SKM-1 (cell line): ENCODE results near the gene FNDC3B.

Source experiments
- DNase-seq: peaks from one replicate; lab custom pipeline; 2025; ENCODE audit not compliant: unreplicated experiment; lab: John Stamatoyannopoulos, UW

Gene FNDC3B

GRCh38 chr3:172300862-172301261 is 261.5 kb downstream of the FNDC3B start:
- no peak for DNase-seq

DNA sequence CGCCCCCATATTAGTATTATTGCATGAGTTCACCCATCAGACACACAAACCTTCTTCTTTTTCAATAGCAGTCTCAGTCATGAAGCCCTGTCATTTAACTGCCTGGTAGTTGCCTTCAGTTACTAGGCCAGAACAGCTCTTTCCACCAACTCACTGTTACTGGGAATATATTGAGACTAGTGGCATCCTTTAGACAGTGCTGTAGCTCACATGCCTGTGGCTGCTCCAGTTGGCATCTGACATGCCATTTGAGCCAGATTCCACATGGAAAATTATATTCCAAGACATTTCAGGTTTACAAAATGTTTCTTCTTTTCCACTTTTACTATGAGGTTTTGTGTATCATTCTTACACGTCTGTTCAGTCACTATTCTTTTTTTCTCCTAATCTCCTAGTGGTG is 262.8 kb downstream of the FNDC3B start:
- DNase-seq = no peak

- DNase-seq = no peak
Observed at GRCh38 chr3:172303181-172303580, 263.8 kb downstream of the FNDC3B start.

DNA sequence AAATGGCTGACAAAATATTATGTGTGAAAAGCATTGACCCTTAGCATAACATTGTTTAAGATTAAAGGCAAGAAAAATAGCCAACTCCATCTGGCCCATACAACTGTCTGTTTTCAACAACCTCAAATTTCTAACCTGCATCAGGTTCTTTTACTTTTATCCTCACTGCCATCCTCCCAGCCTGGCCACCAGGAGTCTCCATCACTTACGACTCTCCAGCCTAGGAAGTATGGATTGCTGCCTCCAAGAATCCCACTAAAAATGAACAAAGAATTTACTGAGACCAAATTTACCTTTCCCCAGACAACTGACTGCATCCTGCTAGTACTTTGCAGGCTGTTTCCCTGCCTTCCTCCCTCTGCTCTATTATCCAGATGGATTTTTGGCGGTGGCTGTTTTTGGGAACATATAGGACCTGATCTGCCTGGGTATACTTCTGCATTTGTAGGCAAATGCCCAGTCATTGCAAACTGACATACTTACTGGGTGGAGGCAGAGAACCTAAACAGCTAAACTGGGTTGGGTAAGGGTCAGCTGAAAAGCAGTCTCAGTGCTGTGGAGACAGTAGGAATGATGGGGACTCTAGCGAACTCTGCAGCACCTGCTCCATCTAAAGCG is 264.7 kb downstream of the FNDC3B start:
- no peak for DNase-seq

DNA sequence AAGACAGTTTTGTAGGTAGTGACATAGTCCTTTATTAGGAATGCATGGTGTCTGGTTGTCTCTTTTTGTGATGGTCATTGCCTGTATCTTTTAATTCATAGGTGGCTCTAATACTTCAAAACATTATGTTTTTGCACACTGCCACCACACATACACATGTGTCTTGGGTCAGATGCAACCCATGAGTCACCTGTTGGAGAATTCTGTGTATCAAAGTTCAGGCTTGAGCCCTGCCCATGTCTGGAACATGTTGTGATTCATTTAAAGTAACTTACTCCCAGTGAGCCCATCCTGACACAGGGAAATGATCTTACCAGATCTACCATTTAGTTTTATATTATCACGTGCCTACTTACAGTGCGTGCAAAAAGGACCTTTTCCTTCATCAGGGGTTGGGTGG is 266.2 kb downstream of the FNDC3B start:
- no peak for DNase-seq

- no peak for DNase-seq
Observed at GRCh38 chr3:172305974-172306373, 266.6 kb downstream of the FNDC3B start.

GRCh38 chr3:172307141-172307560 is 267.8 kb downstream of the FNDC3B start:
- DNase-seq = no peak

- no peak for DNase-seq
Observed at GRCh38 chr3:172309059-172309458, 269.7 kb downstream of the FNDC3B start.

DNA sequence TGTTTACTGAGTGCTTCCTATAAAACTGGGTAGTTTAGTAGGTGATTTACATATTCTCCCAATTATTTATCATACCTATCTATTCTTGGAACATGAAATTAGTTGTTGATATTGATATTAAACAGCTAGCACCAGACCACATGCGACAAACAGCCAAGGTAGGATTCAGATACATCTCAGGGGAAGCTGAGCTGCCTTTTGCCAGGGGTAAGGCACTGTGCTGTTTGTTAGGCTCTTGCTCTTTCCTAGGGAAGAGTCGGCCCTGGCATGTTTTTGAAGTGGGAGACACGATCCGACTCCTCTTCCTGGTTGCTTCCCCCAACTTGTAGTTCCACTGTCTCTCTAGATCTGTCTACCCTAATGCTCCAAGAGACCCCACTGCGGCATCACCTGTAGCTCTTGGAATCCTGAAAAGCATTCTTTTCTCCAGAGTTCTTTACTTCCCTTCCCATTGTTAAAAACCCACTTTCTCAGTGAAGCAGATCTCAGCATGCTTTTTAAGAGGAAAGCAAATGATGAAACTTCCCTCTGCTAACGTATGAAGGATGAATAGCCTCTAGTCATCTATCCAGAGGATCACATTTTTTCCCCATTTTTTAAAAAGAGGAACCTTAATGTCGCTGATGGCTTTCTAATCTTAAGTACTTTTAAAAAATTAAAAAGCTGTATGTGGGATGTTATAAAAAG is 270.5 kb downstream of the FNDC3B start:
- DNase-seq = no peak

DNA sequence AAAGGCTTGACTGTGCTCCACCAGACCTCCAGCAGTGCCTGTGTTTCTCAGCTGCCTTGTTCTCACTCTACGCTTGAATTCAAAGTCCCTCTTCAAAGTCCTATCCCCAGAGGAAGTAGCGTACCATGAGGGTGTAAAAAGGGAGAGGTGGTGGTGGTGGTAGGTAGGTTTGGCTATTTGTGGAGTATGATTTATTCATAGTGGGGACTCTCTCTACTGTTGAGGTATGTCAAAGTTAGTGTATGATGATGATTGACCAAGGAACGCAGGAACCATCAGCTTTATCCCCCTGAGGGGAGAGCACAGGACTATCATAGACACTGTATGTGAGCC is 271.0 kb downstream of the FNDC3B start:
- DNase-seq = no peak

DNA sequence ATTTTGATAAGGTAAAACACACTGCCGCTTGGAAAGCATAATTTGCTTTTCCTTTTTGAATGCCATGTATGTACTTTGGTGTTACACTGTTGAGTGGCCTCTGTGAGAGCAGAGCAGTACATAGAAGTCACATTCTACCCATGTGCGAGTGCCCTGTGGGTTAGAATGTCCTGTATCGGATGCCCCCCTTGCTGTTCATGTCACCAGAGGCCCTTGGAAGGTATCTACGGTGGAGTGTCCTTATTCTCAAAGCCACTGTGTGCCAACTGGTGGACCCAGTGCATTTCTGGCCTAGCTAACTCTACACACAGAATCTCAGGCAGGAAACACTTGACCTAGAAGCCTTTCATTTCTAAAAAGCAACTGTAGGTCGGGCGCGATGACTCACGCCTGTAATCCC is 271.8 kb downstream of the FNDC3B start:
- no peak for DNase-seq

DNA sequence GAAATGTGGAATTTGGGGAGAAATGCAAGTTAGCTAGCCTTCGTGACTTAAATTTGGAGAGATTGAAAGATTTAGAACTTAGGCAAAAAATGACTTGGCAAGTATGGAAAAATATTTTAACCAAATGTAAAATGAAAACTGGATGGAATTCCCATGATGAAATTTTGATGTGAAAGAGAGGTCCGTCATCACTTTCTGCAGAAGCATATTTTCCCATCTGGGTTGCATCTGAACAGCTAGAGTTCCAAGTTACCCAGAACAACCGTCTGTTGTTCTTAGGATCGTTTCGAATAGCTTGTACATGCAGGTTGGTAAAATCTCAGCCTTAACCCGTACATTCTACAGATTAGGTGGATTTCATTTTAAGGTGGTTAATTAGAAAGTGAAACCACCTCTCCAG is 272.6 kb downstream of the FNDC3B start:
- no peak for DNase-seq

DNA sequence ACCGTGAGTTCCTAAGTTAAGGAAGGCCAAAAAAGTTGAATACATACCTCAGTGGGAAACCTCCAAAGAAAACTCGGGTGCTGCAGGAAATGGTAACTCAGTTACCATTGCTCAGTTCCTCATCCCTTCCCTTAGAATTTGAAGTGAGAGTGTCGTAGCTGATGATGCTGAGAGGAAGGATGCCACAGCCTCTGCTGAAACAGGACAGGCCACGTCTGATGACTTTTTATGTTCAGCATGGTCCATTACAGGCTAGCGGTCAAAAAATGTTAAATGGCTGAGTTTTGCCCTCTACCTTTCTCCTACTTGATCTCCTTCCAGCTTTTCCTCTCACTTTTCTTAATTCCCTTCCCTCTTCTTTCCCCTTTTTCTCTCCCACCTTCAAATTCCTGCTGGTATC is 273.3 kb downstream of the FNDC3B start:
- DNase-seq = no peak

- no peak for DNase-seq
Observed at GRCh38 chr3:172313671-172314070, 274.3 kb downstream of the FNDC3B start.

GRCh38 chr3:172314591-172315160 is 275.3 kb downstream of the FNDC3B start:
- DNase-seq = no peak

DNA sequence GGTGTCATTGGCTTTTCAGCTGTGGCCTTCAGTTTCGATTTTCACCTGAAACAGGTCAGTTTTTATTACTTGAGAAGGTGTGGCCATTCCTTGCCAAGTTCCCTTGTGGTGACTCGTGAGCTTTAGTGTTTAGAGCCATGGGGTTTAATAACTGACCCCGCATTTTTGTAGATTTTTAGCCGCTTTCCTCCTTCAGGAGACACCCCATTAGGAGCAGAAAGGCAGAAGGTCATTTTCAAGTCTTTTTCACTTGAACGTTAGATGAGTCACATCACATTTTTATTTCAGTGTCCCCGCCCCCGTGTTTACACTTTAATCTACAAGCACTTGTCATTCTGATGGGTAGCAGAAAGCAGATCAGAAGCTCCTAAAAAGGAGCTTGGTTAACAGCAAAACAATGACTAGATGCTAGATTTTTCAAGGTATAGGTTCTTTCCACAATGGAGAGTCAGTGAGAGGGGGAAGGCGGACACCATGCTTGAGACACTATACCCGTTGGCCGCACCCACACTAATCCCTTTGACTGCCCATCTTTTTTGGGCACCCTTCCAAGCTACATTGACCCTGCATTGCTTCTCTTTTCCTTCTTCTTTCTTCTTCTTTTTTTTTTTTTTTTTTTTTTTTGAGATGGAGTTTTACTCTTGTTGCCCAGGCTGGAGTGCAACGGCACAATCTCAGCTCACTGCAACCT is 276.2 kb downstream of the FNDC3B start:
- DNase-seq = no peak

DNA sequence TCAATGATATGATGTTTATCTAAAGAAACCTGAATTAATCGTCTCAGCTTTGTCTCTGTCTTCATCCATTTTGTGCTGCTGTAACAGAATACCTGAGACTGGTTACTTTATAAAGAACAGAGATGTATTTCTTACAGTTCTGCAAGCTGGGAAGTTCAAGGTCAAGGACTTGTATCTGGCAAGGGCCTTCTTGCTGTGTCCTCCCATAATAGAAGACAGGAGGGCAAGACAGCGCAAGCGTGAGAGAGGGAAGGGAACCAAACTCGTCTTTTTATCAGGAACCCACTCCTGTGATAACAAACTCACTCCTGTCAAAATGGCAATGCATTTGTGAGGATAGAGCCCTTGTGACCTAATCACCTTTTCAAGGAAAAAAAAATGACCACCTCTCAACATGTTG is 277.4 kb downstream of the FNDC3B start:
- no peak for DNase-seq

- DNase-seq = no peak
Observed at GRCh38 chr3:172317481-172317880, 278.1 kb downstream of the FNDC3B start.

- DNase-seq = peak; percentile 7
Observed at GRCh38 chr3:172317984-172318383, 278.6 kb downstream of the FNDC3B start.

DNA sequence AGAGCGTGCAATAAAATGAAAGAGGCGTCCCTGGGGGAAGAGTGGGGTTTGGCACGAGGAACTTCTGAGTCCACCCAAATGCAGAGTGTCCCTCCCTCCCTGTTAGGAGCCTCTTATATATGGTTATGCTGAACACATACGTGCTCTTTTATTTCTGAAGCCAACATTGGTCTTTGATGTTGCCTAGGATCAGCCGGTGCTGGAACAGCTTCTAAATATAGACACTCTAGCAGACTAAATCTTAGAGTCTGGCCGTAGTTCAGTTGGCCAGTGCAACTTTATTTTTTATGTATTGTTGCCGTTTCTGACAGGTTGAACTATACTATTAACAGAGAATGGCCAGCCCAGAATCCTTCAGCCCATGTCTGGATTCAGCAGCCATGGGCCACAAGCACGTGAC is 280.2 kb downstream of the FNDC3B start:
- no peak for DNase-seq

DNA sequence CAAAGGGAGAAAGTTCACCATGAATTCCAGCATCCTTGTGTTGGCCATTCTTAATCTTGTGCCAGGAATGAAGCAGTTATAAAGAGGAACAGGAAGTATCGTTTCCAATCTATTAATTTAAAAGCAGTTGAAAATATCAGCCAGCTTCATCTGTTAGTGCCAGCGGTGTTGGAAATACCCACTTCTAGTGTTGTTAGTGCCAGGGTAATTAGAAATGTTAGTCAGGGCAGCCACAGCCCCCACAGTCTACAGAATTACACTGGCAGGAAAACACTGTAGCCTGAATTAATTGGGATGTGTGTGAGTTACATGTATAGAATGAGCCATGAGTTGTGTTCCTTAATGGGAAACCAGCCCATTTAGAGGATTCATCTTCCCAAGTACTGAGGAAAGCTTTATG is 281.1 kb downstream of the FNDC3B start:
- DNase-seq = no peak

- DNase-seq = no peak
Observed at GRCh38 chr3:172321035-172321434, 281.7 kb downstream of the FNDC3B start.
